ENCODE results near the gene C1orf226. TPM values are rescaled to one million over a fixed set of nuclear protein-coding genes. Genes with fewer than 3 reads are reported as not detected.

Gene C1orf226
- total RNA-seq, 2 donors from 2014 or later: 3.3 to 11.8 TPM

GRCh38 chr1:162376691-162377090, 4.8 kb upstream of the C1orf226 start, which contains the start of gene SPATA46:
TSS of gene SPATA46 (minus strand) at chr1:162376854. CDS start at chr1:162376790, 64 bp downstream.
- DNase-seq (ENCODE audit: low spot score) (no peak), ATAC-seq (ENCODE audit: insufficient number of reproducible peaks, low FRiP score, low read depth) (no peak)
- Histone ChIP-seq H3K9me3 (no peaks in the 10 kb centered on the region), H3K4me1 (ENCODE audit: control insufficient read depth in 1 of 2, low read depth in 2 of 2) (no peaks in the 10 kb centered on the region), H3K27me3 (replicated peaks; ENCODE audit: insufficient read depth) (no peaks in the 10 kb centered on the region), H3K4me3 (no peak within 1 kb of the TSS), H3K36me3 (no peaks in the 10 kb centered on the region), H3K27ac (no peak within 1 kb of the TSS)
- TF ChIP-seq, protein P1, sequence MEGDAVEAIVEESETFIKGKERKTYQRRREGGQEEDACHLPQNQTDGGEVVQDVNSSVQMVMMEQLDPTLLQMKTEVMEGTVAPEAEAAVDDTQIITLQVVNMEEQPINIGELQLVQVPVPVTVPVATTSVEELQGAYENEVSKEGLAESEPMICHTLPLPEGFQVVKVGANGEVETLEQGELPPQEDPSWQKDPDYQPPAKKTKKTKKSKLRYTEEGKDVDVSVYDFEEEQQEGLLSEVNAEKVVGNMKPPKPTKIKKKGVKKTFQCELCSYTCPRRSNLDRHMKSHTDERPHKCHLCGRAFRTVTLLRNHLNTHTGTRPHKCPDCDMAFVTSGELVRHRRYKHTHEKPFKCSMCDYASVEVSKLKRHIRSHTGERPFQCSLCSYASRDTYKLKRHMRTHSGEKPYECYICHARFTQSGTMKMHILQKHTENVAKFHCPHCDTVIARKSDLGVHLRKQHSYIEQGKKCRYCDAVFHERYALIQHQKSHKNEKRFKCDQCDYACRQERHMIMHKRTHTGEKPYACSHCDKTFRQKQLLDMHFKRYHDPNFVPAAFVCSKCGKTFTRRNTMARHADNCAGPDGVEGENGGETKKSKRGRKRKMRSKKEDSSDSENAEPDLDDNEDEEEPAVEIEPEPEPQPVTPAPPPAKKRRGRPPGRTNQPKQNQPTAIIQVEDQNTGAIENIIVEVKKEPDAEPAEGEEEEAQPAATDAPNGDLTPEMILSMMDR (IDR thresholded peaks at IDR 0.05): no peak

GRCh38 chr1:162380061-162380846, 1.3 kb upstream of the C1orf226 start:
- no peak overlapping the region for H3K4me3 ChIP-seq
- TF ChIP-seq, protein P1 (IDR thresholded peaks at IDR 0.05): no peak
- H3K36me3 ChIP-seq: no peaks in the 10 kb centered on the region
- no peaks in the 10 kb centered on the region for H3K4me1 ChIP-seq (ENCODE audit: control insufficient read depth in 1 of 2, low read depth in 2 of 2)
- no peak overlapping the region for H3K27ac ChIP-seq
- no peak for DNase-seq (ENCODE audit: low spot score)
- no peaks in the 10 kb centered on the region for H3K27me3 ChIP-seq (replicated peaks; ENCODE audit: insufficient read depth)
- no peak for ATAC-seq (ENCODE audit: insufficient number of reproducible peaks, low FRiP score, low read depth)
- no peaks in the 10 kb centered on the region for H3K9me3 ChIP-seq

GRCh38 chr1:162381941-162382750, 618 bp downstream of the C1orf226 start:
- Histone ChIP-seq H3K4me1 (ENCODE audit: control insufficient read depth in 1 of 2, low read depth in 2 of 2) (no peaks in the 10 kb centered on the region), H3K36me3 (no peaks in the 10 kb centered on the region), H3K9me3 (no peaks in the 10 kb centered on the region), H3K27me3 (replicated peaks; ENCODE audit: insufficient read depth) (no peaks in the 10 kb centered on the region), H3K4me3 (no peak overlapping the region), H3K27ac (no peak overlapping the region)
- no peak for ATAC-seq (ENCODE audit: insufficient number of reproducible peaks, low FRiP score, low read depth)
- no peak for DNase-seq (ENCODE audit: low spot score)
- TF ChIP-seq, protein P1 (IDR thresholded peaks at IDR 0.05): no peak

DNA sequence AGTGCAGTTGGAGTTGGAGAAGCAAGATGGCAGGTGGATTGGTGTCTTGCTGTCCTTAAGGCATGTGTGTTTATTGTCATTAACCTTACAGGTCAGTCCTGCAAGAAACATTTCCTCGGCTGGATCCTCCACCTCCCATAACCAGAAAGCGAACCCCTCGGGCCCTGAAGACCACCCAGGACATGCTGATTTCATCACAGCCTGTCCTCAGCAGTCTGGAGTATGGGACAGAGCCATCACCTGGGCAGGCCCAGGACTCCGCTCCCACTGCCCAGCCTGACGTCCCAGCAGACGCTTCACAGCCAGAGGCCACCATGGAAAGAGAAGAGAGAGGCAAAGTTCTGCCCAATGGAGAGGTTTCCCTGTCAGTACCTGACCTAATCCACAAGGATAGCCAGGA, 1.6 kb downstream of the C1orf226 start:
- no peaks in the 10 kb centered on the region for H3K9me3 ChIP-seq
- H3K4me3 ChIP-seq: no peak overlapping the region
- H3K27me3 ChIP-seq (replicated peaks; ENCODE audit: insufficient read depth): no peaks in the 10 kb centered on the region
- TF ChIP-seq, protein P1 (IDR thresholded peaks at IDR 0.05): no peak
- H3K36me3 ChIP-seq: no peaks in the 10 kb centered on the region
- no peaks in the 10 kb centered on the region for H3K4me1 ChIP-seq (ENCODE audit: control insufficient read depth in 1 of 2, low read depth in 2 of 2)
- H3K27ac ChIP-seq: no peak overlapping the region
- no peak for DNase-seq (ENCODE audit: low spot score)
- no peak for ATAC-seq (ENCODE audit: insufficient number of reproducible peaks, low FRiP score, low read depth)

GRCh38 chr1:162383516-162383915, 2.0 kb downstream of the C1orf226 start:
- Histone ChIP-seq H3K27me3 (replicated peaks; ENCODE audit: insufficient read depth) (no peaks in the 10 kb centered on the region), H3K4me3 (no peak overlapping the region), H3K9me3 (no peaks in the 10 kb centered on the region), H3K4me1 (ENCODE audit: control insufficient read depth in 1 of 2, low read depth in 2 of 2) (no peaks in the 10 kb centered on the region), H3K27ac (no peak overlapping the region), H3K36me3 (no peaks in the 10 kb centered on the region)
- no peak for ATAC-seq (ENCODE audit: insufficient number of reproducible peaks, low FRiP score, low read depth)
- no peak for DNase-seq (ENCODE audit: low spot score)
- TF ChIP-seq, protein P1 (IDR thresholded peaks at IDR 0.05): no peak
